Esophagus squamous epithelium (tissue), 5 donors: ENCODE measurements around the gene CD53. TPM values are rescaled to one million over a fixed set of nuclear protein-coding genes. Genes with fewer than 3 reads are reported as not detected.

ENCODE experiments used
- DNase-seq: peaks from one replicate; lab custom pipeline; 2025; lab: John Stamatoyannopoulos, UW
- H3K27ac ChIP-seq, 4 donors: fragments of 200-600 bp; sonication (generic); one replicate each; pipeline ENCODE4 v1.5.1; 2016 to 2019; ENCODE audit warnings: mild to moderate bottlenecking in 1 of 4
- H3K27me3 ChIP-seq, 4 donors: fragments of 200-600 bp; sonication (generic); 1 replicate in 3 of 4; 2 replicates in 1 of 4; pipeline versions ENCODE4 v1.5.1 to v1.6.0; 2017 to 2021; ENCODE audit warnings: antibody characterized with exemption in 1 of 4
- H3K36me3 ChIP-seq, 3 donors: fragments of 200-600 bp; sonication (generic); one replicate each; pipeline ENCODE4 v1.5.1; 2016 to 2019
- H3K4me1 ChIP-seq, 3 donors: fragments of 200-600 bp; sonication (generic); one replicate each; pipeline ENCODE4 v1.5.1; 2017 to 2019
- H3K4me3 ChIP-seq, 4 donors: fragments of 200-600 bp; sonication (generic); 1 replicate in 3 of 4; 2 replicates in 1 of 4; pipeline ENCODE4 v1.5.1; 2016 to 2019; ENCODE audit warnings: mild to moderate bottlenecking in 2 of 4, moderate library complexity in 1 of 4
- H3K9me3 ChIP-seq, 3 donors: fragments of 200-600 bp; sonication (generic); one replicate each; pipeline ENCODE4 v1.5.1; 2016 to 2019
- CTCF ChIP-seq, 6 experiments: fragments of 450-650 bp in 4 of 6; fragments of 200-600 bp in 2 of 6; sonication (generic) in 2 of 6; IDR thresholded peaks; one replicate each; pipeline ENCODE4 v1.5.1; 2016 to 2019; ENCODE audit warnings: antibody characterized with exemption in 6 of 6, mild to moderate bottlenecking in 4 of 6, moderate library complexity in 4 of 6
- POLR2A ChIP-seq, 4 donors: fragments of 450-650 bp; IDR thresholded peaks; one replicate each; pipeline ENCODE4 v1.6.1; 2017; ENCODE audit warnings: antibody characterized with exemption in 4 of 4, mild to moderate bottlenecking in 4 of 4, moderate library complexity in 3 of 4
- WGBS, 2 donors: methylation state at CpG; one replicate each; pipeline ENCODE4 v1.1.5; 2018; 5-methylcytosine and 5-hydroxymethylcytosine counted together
- intact Hi-C: fragments of 100-400 bp; cut with DNase I; formaldehyde crosslinking; loops from one replicate; pipeline ENCODE4 v1.15.0; 2022
- total RNA-seq, 4 donors: library from RNA; depleted of rRNA; stranded (reverse); fragments of >200 nt; gene quantifications; one replicate each; pipeline ENCODE4 v1.1.0, GENCODE V29; 2016
- donor health status: DM: yes; HTN: yes; CAD: no.

CD53 gene
- total RNA-seq, 4 donors from 2014 or later: 6.6 to 31.1 (median 17.7) TPM

GRCh38 chr1:110880708-110881374 lies 7.9 kb downstream of the CD53 start:
- peak overlapping the region in 1 of 4 donors; percentile 56 for H3K27ac ChIP-seq
- no peak overlapping the region for H3K4me3 ChIP-seq
- 35 to 53% methylated on average over 2 of the region's 2 CpGs for WGBS, 2 donors
- H3K4me1 ChIP-seq: no peaks in the 10 kb centered on the region
- intact Hi-C loops: no loop called here
- DNase-seq: no peak
- H3K36me3 ChIP-seq: no peaks in the 10 kb centered on the region
- H3K27me3 ChIP-seq: no peaks in the 10 kb centered on the region
- TF ChIP-seq CTCF (IDR thresholded peaks at IDR 0.05): no peak
- TF ChIP-seq POLR2A (IDR thresholded peaks at IDR 0.05): no peak
- H3K9me3 ChIP-seq: no peaks in the 10 kb centered on the region

GRCh38 chr1:110888049-110888448 lies 15.1 kb downstream of the CD53 start:
- no peaks in the 10 kb centered on the region for H3K27me3 ChIP-seq
- TF ChIP-seq CTCF (IDR thresholded peaks at IDR 0.05) (no peak), POLR2A (IDR thresholded peaks at IDR 0.05) (no peak)
- no peak for DNase-seq
- no peaks in the 10 kb centered on the region for H3K36me3 ChIP-seq
- 60 to 63% methylated on average over 6 of the region's 6 CpGs for WGBS, 2 donors
- H3K4me3 ChIP-seq: no peak overlapping the region
- no peaks in the 10 kb centered on the region for H3K4me1 ChIP-seq
- H3K27ac ChIP-seq: no peak overlapping the region
- no peaks in the 10 kb centered on the region for H3K9me3 ChIP-seq
- intact Hi-C loops: no loop called here

GRCh38 chr1:110888641-110889040 lies 15.7 kb downstream of the CD53 start:
- no peaks in the 10 kb centered on the region for H3K4me1 ChIP-seq
- no peaks in the 10 kb centered on the region for H3K36me3 ChIP-seq
- H3K9me3 ChIP-seq: no peaks in the 10 kb centered on the region
- no peak for DNase-seq
- intact Hi-C loops: no loop called here
- H3K27me3 ChIP-seq: no peaks in the 10 kb centered on the region
- TF ChIP-seq POLR2A (IDR thresholded peaks at IDR 0.05) (no peak), CTCF (IDR thresholded peaks at IDR 0.05) (no peak)
- H3K27ac ChIP-seq: no peak overlapping the region
- no peak overlapping the region for H3K4me3 ChIP-seq

GRCh38 chr1:110890474-110891196 lies 17.7 kb downstream of the CD53 start:
- no peak overlapping the region for H3K4me3 ChIP-seq
- H3K9me3 ChIP-seq: no peaks in the 10 kb centered on the region
- no peak for TF ChIP-seq CTCF (IDR thresholded peaks at IDR 0.05)
- TF ChIP-seq POLR2A (IDR thresholded peaks at IDR 0.05): no peak
- H3K27me3 ChIP-seq: no peaks in the 10 kb centered on the region
- DNase-seq: no peak
- WGBS, 2 donors: 63 to 80% methylated on average over 3 of the region's 3 CpGs
- H3K4me1 ChIP-seq: no peaks in the 10 kb centered on the region
- H3K36me3 ChIP-seq: no peaks in the 10 kb centered on the region
- no peak overlapping the region for H3K27ac ChIP-seq
- intact Hi-C loops: no loop called here

- H3K4me3 ChIP-seq: no peak overlapping the region
- DNase-seq: no peak
- WGBS, 2 donors: 23 to 32% methylated on average over 3 of the region's 3 CpGs
- H3K9me3 ChIP-seq: no peaks in the 10 kb centered on the region
- no peaks in the 10 kb centered on the region for H3K27me3 ChIP-seq
- H3K36me3 ChIP-seq: no peaks in the 10 kb centered on the region
- no peaks in the 10 kb centered on the region for H3K4me1 ChIP-seq
- no peak overlapping the region for H3K27ac ChIP-seq
- intact Hi-C loops: no loop called here
- no peak for TF ChIP-seq CTCF (IDR thresholded peaks at IDR 0.05)
- TF ChIP-seq POLR2A (IDR thresholded peaks at IDR 0.05): no peak
These were observed 21.1 kb downstream of the CD53 start for GRCh38 chr1:110893908-110894490.
